ENCODE data around the gene APBA2. TPM values are rescaled to one million over a fixed set of nuclear protein-coding genes. Genes with fewer than 3 reads are reported as not detected.

Gene APBA2
- total RNA-seq, 1 experiment from 2014 or later, result 0.31 TPM

- H3K4me1 ChIP-seq (ENCODE audit: control insufficient read depth, insufficient read depth, low read length), result no peaks in the 10 kb centered on the region
- in situ Hi-C loops (cut with HindIII; ENCODE audit: low pct_unique_long_range_greater_than_20kb, low sequenced_read_pairs), result no loop called here
Observed at GRCh38 chr15:29034151-29034550, 148.4 kb downstream of the APBA2 start.

DNA sequence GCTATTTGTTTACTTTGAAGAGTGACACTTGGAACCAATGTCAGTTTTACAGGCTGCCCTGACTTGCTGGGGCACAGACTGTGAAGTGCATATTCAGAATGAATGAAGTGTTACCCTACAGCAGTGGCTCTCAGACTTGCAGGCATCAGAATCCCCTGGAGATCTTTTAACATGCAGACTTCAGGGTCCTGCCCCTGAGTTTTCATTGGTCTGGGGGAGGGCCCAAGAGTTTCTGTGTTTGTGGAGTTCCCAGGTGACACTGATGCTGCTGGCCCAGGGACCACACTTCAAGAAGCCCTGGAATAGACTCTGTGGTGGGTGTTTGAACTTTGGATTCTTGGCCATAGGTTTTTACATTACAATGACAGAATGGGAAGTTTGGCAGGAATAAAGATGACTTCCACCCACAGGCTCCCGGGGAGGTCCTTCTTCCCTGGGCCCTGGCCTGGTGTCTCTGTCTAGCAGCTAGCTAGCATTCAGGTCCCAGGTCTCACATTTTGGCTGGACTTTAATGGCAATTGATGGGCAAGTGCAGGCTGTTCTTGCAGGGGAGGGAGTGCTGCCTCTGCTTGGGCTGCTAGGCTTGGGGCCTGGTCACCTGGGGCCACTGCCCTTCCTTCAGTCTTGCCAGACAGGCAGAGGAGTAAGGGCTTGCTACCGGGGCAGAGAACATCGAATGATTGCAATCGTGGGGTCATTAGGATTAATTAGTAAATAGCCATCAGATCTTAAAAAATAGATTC lies 149.0 kb downstream of the APBA2 start:
- ATAC-seq (no peak), DNase-seq (ENCODE audit: low read depth, low spot score) (no peak)
- TF ChIP-seq POLR2AphosphoS5 (IDR thresholded peaks at IDR 0.05; ENCODE audit: low read depth, low read length), result no peak
- TF ChIP-seq CTCF (IDR thresholded peaks at IDR 0.05), result no peak
- TF ChIP-seq TCF7L2 (IDR thresholded peaks at IDR 0.05; ENCODE audit: low read depth, low read length), result no peak
- no peak for TF ChIP-seq SIN3A (IDR thresholded peaks at IDR 0.05; ENCODE audit: borderline replicate concordance, insufficient read depth, low read depth, low read length)
- no peak for TF ChIP-seq REST (IDR thresholded peaks at IDR 0.05; ENCODE audit: insufficient read depth in 1 of 2, low read depth in 2 of 2, low read length in 1 of 2)
- in situ Hi-C loops (cut with HindIII; ENCODE audit: low pct_unique_long_range_greater_than_20kb, low sequenced_read_pairs), result no loop called here
- intact Hi-C loops (cut with micrococcal nuclease; ENCODE audit: unreplicated experiment), result no loop called here
- Histone ChIP-seq H3K36me3 (ENCODE audit: control insufficient read depth, insufficient read depth, low read length) (no peaks in the 10 kb centered on the region), H3K27ac (ENCODE audit: low read length) (no peak overlapping the region), H3K4me3 (ENCODE audit: low read depth in 2 of 2, low read length in 2 of 2) (no peak overlapping the region), H3K9me3 (ENCODE audit: control insufficient read depth, insufficient read depth, low read depth, low read length) (no peaks in the 10 kb centered on the region), H3K4me1 (ENCODE audit: control insufficient read depth, insufficient read depth, low read length) (no peaks in the 10 kb centered on the region), H3K27me3 (ENCODE audit: control insufficient read depth, insufficient read depth, low read length) (no peaks in the 10 kb centered on the region)
- CTCF ChIA-PET, result no interaction called here
- POLR2A ChIA-PET, result no interaction called here
- no TSS peak for BruUV-seq (replicated peaks)

More at GRCh38 chr15:29034151-29034550, 148.4 kb downstream of the APBA2 start:
- POLR2A ChIA-PET, result no interaction called here
- ATAC-seq, result no peak
- H3K9me3 ChIP-seq (ENCODE audit: control insufficient read depth, insufficient read depth, low read depth, low read length), result no peaks in the 10 kb centered on the region
- BruUV-seq (replicated peaks), result no TSS peak
- no peak overlapping the region for H3K4me3 ChIP-seq (ENCODE audit: low read depth in 2 of 2, low read length in 2 of 2)
- CTCF ChIA-PET, result no interaction called here
- H3K27me3 ChIP-seq (ENCODE audit: control insufficient read depth, insufficient read depth, low read length), result no peaks in the 10 kb centered on the region
- H3K27ac ChIP-seq (ENCODE audit: low read length), result no peak overlapping the region
- intact Hi-C loops (cut with micrococcal nuclease; ENCODE audit: unreplicated experiment), result no loop called here
- H3K36me3 ChIP-seq (ENCODE audit: control insufficient read depth, insufficient read depth, low read length), result no peaks in the 10 kb centered on the region
- TF ChIP-seq REST (IDR thresholded peaks at IDR 0.05; ENCODE audit: insufficient read depth in 1 of 2, low read depth in 2 of 2, low read length in 1 of 2) (no peak), CTCF (IDR thresholded peaks at IDR 0.05) (no peak), SIN3A (IDR thresholded peaks at IDR 0.05; ENCODE audit: borderline replicate concordance, insufficient read depth, low read depth, low read length) (no peak), TCF7L2 (IDR thresholded peaks at IDR 0.05; ENCODE audit: low read depth, low read length) (no peak), POLR2AphosphoS5 (IDR thresholded peaks at IDR 0.05; ENCODE audit: low read depth, low read length) (no peak)
- no peak for DNase-seq (ENCODE audit: low read depth, low spot score)
